Measurements from ENCODE around the gene TGM6.

GRCh38 chr20:2458919-2459499, 78.3 kb downstream of the TGM6 start:
- TF ChIP-seq CTCF (conservative IDR thresholded peaks at IDR 0.05 in 1 of 2, IDR thresholded peaks at IDR 0.05 in 1 of 2; ENCODE audit: extremely low read depth in 1 of 2, insufficient read depth in 1 of 2, low read depth in 1 of 2, low read length in 2 of 2) (no peak), EZH2 (IDR thresholded peaks at IDR 0.05; ENCODE audit: borderline replicate concordance, low read length) (no peak)
